ENCODE data around the gene NR1H3.
"Not testable (repeated sequence)": the region's sequence is repeated elsewhere in the genome, so short reads cannot be mapped to it uniquely, and the experiment has no call there.

The NR1H3 gene

GRCh38 chr11:47257517-47258316 lies at the start of gene NR1H3:
TSS of gene NR1H3 (plus strand) at chr11:47257996. CDS start at chr11:47259217, 1,221 bp downstream.
- DNase-seq = no peak

GRCh38 chr11:47208008-47208552 lies 49.7 kb upstream of the NR1H3 start:
- DNase-seq = not testable (repeated sequence)

- DNase-seq = no peak
These were observed 49.2 kb upstream of the NR1H3 start for GRCh38 chr11:47208628-47209027.

GRCh38 chr11:47212938-47213337 lies 44.9 kb upstream of the NR1H3 start:
- no peak for DNase-seq

GRCh38 chr11:47213950-47214565 lies 43.7 kb upstream of the NR1H3 start:
- peak; percentile 88 for DNase-seq

GRCh38 chr11:47215366-47215910 lies 42.4 kb upstream of the NR1H3 start:
- DNase-seq = no peak

GRCh38 chr11:47216121-47216798 lies 41.5 kb upstream of the NR1H3 start:
- peak; percentile 80 for DNase-seq

GRCh38 chr11:47220401-47220821 lies 37.4 kb upstream of the NR1H3 start:
- DNase-seq = no peak

- no peak for DNase-seq
These were observed 35.1 kb upstream of the NR1H3 start for GRCh38 chr11:47222696-47223095.

- DNase-seq = peak; percentile 42
These were observed 32.0 kb upstream of the NR1H3 start for GRCh38 chr11:47225552-47226400.

- DNase-seq = no peak
These were observed 28.6 kb upstream of the NR1H3 start for GRCh38 chr11:47229161-47229560.

GRCh38 chr11:47233051-47233450 lies 24.7 kb upstream of the NR1H3 start:
- no peak for DNase-seq

GRCh38 chr11:47233989-47234668 lies 23.7 kb upstream of the NR1H3 start:
- no peak for DNase-seq

GRCh38 chr11:47234669-47235100 lies 23.1 kb upstream of the NR1H3 start:
- DNase-seq = peak; percentile 43

GRCh38 chr11:47235163-47235562 lies 22.6 kb upstream of the NR1H3 start:
- DNase-seq = no peak

- DNase-seq = no peak
These were observed 21.3 kb upstream of the NR1H3 start for GRCh38 chr11:47236482-47236881.

- DNase-seq = no peak
These were observed 17.9 kb upstream of the NR1H3 start for GRCh38 chr11:47239852-47240251.

GRCh38 chr11:47241841-47242301 lies 15.9 kb upstream of the NR1H3 start:
- DNase-seq = no peak

- no peak for DNase-seq
These were observed 15.1 kb upstream of the NR1H3 start for GRCh38 chr11:47242596-47243192.

GRCh38 chr11:47243454-47243853 lies 14.3 kb upstream of the NR1H3 start:
- no peak for DNase-seq

Measured in stimulated activated CD4-positive, alpha-beta T cell treated with anti-CD3 and anti-CD28 coated beads, Interleukin-4, amount 100 ng/mL, for 24 hours (primary cell).